MM.1S (cell line): ENCODE measurements around the gene NYAP2.

Experiments used
- CTCF ChIP-seq: fragments of 300-600 bp; sonication (generic); IDR thresholded peaks from 2 replicates; pipeline ENCODE4 v1.5.1; 2016; ENCODE audit warnings: antibody characterized with exemption, low read length, mixed read lengths
- EZH2 ChIP-seq: fragments of 300-600 bp; sonication (generic); optimal IDR thresholded peaks from 2 replicates; pipeline ENCODE3; 2017; ENCODE audit warnings: low read depth, mild to moderate bottlenecking, antibody characterized with exemption, low read length, mixed read lengths
- EZH2phosphoT487 ChIP-seq: fragments of 300-600 bp; sonication (generic); IDR thresholded peaks from 2 replicates; pipeline ENCODE4 v1.6.1; 2018; ENCODE audit warnings: antibody characterized with exemption, low read length

DNA sequence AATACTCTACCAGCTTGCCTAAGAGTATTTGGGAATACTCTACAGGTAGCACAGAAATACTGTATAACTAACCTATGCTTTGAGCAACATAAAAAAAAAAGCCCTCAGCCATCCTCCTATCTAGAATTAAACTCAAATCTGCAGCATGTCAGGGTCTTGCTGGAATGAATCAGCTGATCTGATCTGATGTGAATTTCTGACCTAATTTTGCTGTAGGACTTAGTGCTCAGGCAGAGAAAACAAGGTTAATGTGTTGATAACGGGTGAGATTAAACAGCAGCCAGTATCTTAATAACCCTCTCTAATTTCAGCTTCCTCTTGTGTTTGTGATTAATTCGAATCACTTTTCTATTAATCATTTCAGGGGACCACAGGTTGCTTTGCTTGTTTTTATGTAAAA is 16.3 kb downstream of the NYAP2 start:
- TF ChIP-seq EZH2 (no peak), CTCF (no peak), EZH2phosphoT487 (no peak)
